Calu3 (cell line): ENCODE data around the gene HS6ST3. TPM values are rescaled to one million over a fixed set of nuclear protein-coding genes. Genes with fewer than 3 reads are reported as not detected.

Source experiments
- BruUV-seq: library from RNA; stranded (reverse); fragments of 400-500 nt; replicated peaks from 2 replicates; lab custom pipeline; 2021; lab: Mats Ljungman, UMichigan
- CTCF ChIA-PET: fragments of 300-600 bp; sonication (Branson Sonifier 250); formaldehyde crosslinking; loops from one replicate; lab custom pipeline; 2022; ENCODE audit warnings: antibody characterized with exemption; lab: Charles Lee
- DNase-seq: peaks from one replicate; pipeline ENCODE4 v3.0.0; 2022
- H3K27ac Mint-ChIP-seq: one replicate; pipeline ENCODE4 v1.8.0; 2022; ENCODE audit warnings: mixed read lengths; ENCODE audit not compliant: unreplicated experiment
- H3K27me3 Mint-ChIP-seq: one replicate; pipeline ENCODE4 v1.8.0; 2022; ENCODE audit warnings: mixed read lengths; ENCODE audit not compliant: unreplicated experiment
- H3K36me3 Mint-ChIP-seq: one replicate; pipeline ENCODE4 v1.8.0; 2022; ENCODE audit warnings: mild to moderate bottlenecking, moderate library complexity, mixed read lengths; ENCODE audit not compliant: insufficient read depth, unreplicated experiment
- H3K4me1 Mint-ChIP-seq: one replicate; pipeline ENCODE4 v1.8.0; 2022; ENCODE audit warnings: mild to moderate bottlenecking, low read depth, mixed read lengths; ENCODE audit not compliant: unreplicated experiment
- H3K4me3 Mint-ChIP-seq: one replicate; pipeline ENCODE4 v1.8.0; 2022; ENCODE audit warnings: mild to moderate bottlenecking, low read depth, moderate library complexity, mixed read lengths; ENCODE audit not compliant: unreplicated experiment
- H3K9me3 Mint-ChIP-seq: one replicate; pipeline ENCODE4 v1.8.0; 2022; ENCODE audit warnings: low read depth, mixed read lengths; ENCODE audit not compliant: unreplicated experiment
- intact Hi-C: fragments of 100-400 bp; cut with micrococcal nuclease; formaldehyde crosslinking; loops from one replicate; pipeline ENCODE4 v1.10.0; 2022; ENCODE audit not compliant: unreplicated experiment
- total RNA-seq: library from RNA; stranded (reverse); gene quantifications from 2 replicates; pipeline ENCODE4 v1.2.3, GENCODE V29; 2022
- TF ChIP-seq, protein P1 (sequence below): fragments of 200-600 bp; IDR thresholded peaks from one replicate; pipeline ENCODE4 v1.8.0; 2022; ENCODE audit warnings: antibody characterized with exemption; ENCODE audit not compliant: unreplicated experiment

HS6ST3 gene
- total RNA-seq, 1 experiment from 2014 or later: not detected

- BruUV-seq: no TSS peak
- TF ChIP-seq, protein P1, sequence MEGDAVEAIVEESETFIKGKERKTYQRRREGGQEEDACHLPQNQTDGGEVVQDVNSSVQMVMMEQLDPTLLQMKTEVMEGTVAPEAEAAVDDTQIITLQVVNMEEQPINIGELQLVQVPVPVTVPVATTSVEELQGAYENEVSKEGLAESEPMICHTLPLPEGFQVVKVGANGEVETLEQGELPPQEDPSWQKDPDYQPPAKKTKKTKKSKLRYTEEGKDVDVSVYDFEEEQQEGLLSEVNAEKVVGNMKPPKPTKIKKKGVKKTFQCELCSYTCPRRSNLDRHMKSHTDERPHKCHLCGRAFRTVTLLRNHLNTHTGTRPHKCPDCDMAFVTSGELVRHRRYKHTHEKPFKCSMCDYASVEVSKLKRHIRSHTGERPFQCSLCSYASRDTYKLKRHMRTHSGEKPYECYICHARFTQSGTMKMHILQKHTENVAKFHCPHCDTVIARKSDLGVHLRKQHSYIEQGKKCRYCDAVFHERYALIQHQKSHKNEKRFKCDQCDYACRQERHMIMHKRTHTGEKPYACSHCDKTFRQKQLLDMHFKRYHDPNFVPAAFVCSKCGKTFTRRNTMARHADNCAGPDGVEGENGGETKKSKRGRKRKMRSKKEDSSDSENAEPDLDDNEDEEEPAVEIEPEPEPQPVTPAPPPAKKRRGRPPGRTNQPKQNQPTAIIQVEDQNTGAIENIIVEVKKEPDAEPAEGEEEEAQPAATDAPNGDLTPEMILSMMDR: no peak
- Mint-ChIP-seq H3K27ac (no peak overlapping the region), H3K4me3 (no peak overlapping the region), H3K4me1 (no peaks in the 10 kb centered on the region), H3K27me3 (peaks cover 56% of the 10 kb centered on the region), H3K9me3 (no peaks in the 10 kb centered on the region), H3K36me3 (no peaks in the 10 kb centered on the region)
- CTCF ChIA-PET: interaction anchor here (0.7 kb wide), 1 partner anchor 33 kb away, joined by 3 read pairs; no protein-coding TSS in a partner anchor
- intact Hi-C loops: no loop called here
- DNase-seq: no peak
These were observed 760.7 kb downstream of the HS6ST3 start for GRCh38 chr13:96850538-96851145.

- DNase-seq: no peak
- intact Hi-C loops: no loop called here
- Mint-ChIP-seq H3K4me3 (no peak overlapping the region), H3K4me1 (no peaks in the 10 kb centered on the region), H3K27ac (no peak overlapping the region), H3K27me3 (peaks cover 43% of the 10 kb centered on the region), H3K9me3 (no peaks in the 10 kb centered on the region), H3K36me3 (no peaks in the 10 kb centered on the region)
- CTCF ChIA-PET: no interaction called here
- TF ChIP-seq, protein P1: no peak
- no TSS peak for BruUV-seq
These were observed 762.0 kb downstream of the HS6ST3 start for GRCh38 chr13:96851856-96852445.

DNA sequence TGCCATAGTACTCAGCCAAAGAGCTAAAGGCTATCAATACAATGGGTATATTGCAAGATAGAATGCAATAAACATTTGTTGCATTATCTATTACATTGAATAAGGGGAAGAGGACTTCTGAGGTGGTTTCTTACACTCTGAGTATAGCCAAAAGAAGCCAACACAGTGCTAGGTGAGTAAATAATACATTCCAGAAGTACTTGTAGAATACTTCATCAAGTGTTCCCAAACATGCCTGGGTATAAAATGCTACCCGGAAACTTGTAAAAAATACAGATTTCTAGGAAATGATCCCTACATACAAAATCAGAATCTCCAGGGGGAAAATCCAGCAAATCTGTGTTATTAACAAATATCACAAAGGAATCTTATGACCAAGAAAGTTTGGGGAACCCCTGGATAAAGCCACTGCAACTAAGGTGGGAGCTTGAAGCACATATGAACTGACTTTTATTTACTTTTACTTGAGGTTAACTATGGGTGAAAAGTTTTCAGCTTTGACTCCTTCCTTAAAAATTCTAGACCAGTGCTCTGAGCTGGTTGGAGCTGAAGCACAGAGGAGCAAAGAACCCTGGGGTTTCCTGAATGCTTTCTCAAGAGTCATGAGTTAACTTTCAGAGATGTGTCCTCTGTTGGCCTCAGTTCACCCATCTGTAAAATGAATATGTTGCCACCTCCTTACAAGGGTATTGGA, 768.4 kb downstream of the HS6ST3 start:
- H3K4me1 Mint-ChIP-seq: no peaks in the 10 kb centered on the region
- BruUV-seq: no TSS peak
- H3K36me3 Mint-ChIP-seq: no peaks in the 10 kb centered on the region
- TF ChIP-seq, protein P1: no peak
- intact Hi-C loops: no loop called here
- H3K27me3 Mint-ChIP-seq: peaks cover 27% of the 10 kb centered on the region
- CTCF ChIA-PET: no interaction called here
- no peak overlapping the region for H3K4me3 Mint-ChIP-seq
- no peaks in the 10 kb centered on the region for H3K9me3 Mint-ChIP-seq
- no peak overlapping the region for H3K27ac Mint-ChIP-seq
- no peak for DNase-seq

DNA sequence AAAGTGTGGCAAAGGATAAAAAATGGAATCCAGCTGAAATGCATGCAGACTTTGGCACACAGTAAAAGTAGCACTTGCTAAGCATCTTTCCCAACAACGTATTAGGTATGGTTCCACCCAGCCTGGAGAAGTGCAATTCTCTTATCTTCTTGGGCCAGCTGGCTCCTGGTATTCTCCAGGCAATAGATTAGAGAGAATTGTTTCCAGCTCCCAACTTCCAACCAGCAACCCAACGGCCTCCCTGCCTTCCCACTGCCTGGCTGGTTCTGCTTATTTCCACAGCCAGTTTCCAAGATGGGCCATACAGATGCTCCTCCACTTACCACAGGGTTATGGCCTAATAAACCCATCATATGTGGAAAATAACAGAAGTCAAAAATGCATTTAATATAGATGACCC, 771.0 kb downstream of the HS6ST3 start:
- intact Hi-C loops: no loop called here
- CTCF ChIA-PET: no interaction called here
- Mint-ChIP-seq H3K9me3 (no peaks in the 10 kb centered on the region), H3K36me3 (no peaks in the 10 kb centered on the region), H3K27ac (no peak overlapping the region), H3K27me3 (peaks cover 15% of the 10 kb centered on the region), H3K4me3 (no peak overlapping the region), H3K4me1 (no peaks in the 10 kb centered on the region)
- BruUV-seq: no TSS peak
- TF ChIP-seq, protein P1: no peak
- no peak for DNase-seq
